NCI-H2227 (cell line): Measurements from ENCODE around the gene ABR.
"Not testable (repeated sequence)": the region's sequence is repeated elsewhere in the genome, so short reads cannot be mapped to it uniquely, and the experiment has no call there.

Experiments
- DNase-seq: peaks from one replicate; lab custom pipeline; 2025; ENCODE audit not compliant: unreplicated experiment; lab: John Stamatoyannopoulos, UW

The ABR gene

DNA sequence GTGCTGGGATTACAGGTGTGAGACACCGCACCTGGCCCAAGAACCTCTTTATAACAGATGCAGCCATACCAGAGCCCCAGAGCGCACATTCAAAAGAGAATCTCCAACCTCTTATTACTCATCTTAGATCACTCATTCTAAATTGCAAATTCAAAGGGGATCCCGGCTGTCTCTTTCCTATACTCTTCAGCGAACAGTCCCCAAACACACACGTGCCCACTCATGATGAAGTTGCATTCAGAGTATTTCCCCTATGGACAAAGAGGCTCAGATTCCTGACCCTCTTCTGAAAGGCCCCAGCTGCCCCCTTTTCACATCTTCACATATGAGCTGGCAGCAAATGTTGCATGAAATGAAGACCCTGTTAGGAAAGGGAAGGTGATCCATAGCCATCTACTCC, 22.5 kb upstream of the ABR start:
- DNase-seq: no peak

GRCh38 chr17:1201132-1201702, 21.4 kb upstream of the ABR start:
- DNase-seq: no peak

DNA sequence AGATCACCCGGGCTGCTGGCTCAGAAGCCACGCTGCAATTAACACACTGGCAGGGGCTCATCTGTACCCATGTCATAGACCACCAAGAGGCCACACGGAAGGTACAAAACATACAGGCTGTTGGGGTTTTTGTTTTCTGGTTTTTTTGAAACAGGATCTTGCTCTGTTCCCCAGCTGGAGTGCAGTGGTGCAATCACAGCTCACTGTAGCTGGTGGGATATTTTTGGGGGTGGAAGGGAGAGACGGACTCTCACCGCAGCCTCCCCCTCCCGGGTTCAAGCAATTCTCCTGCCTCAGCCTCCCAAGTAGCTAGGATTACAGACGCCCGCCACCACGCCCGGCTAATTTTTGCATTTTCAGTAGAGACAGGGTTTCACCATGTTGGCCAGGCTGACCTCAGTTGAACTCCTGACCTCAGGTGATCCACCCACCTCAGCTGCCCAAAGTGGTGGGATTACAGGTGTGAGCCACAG, 19.5 kb upstream of the ABR start:
- not testable (repeated sequence) for DNase-seq

DNA sequence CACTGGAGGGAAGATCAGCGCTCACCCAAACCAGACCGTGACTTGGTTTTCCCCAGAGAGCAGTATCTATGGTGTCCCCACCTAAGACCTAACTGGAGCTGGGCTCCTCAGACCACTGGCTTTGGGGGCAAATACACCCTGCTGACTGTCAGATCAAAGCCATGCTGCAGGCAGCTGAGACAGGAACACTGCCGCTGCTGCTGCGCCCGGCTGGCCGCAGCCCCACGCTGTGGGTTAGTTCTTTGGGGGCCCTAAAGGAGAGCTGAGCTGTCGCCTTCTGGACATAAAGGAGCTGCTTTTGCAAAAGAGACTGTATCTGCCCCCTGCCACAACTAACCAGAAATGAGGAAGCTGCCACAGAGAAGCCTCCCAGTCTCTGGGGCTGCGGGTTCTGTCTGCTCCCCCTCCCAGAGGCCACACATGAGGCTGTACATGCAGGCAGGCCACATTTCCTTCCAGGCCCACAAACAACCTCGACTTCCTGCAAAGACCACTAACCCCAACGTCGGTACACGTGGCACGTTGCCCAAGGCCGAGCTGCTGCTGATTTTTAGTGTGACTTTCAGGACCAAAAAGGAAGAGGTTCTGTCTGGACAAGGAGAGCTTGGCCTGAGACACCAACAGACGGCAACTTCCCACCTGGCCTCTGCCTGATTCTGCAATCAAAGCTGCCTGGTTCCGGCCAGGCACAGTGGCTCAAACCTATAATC, 18.2 kb upstream of the ABR start:
- DNase-seq: no peak

DNA sequence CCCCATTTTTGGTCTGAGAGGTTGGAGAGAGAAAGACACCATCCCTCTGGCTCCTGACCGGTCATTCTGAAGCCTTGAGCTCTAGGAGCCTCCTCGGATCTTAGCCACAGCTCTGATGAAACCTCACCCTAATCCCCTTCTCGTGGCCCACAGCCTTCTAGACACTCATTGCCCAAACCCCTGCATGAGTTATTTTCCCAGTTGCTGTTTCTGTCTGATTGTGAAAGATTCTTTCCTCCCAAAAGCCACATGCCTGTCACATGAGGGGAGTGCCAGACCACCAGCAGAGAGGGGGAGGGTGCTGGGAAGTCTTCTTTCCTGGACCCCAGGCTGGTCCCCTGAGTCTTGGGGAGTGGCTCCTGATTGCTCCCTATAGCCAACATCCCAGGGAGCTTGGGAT, 17.6 kb upstream of the ABR start:
- DNase-seq: no peak

GRCh38 chr17:1196946-1197345, 17.2 kb upstream of the ABR start:
- no peak for DNase-seq

DNA sequence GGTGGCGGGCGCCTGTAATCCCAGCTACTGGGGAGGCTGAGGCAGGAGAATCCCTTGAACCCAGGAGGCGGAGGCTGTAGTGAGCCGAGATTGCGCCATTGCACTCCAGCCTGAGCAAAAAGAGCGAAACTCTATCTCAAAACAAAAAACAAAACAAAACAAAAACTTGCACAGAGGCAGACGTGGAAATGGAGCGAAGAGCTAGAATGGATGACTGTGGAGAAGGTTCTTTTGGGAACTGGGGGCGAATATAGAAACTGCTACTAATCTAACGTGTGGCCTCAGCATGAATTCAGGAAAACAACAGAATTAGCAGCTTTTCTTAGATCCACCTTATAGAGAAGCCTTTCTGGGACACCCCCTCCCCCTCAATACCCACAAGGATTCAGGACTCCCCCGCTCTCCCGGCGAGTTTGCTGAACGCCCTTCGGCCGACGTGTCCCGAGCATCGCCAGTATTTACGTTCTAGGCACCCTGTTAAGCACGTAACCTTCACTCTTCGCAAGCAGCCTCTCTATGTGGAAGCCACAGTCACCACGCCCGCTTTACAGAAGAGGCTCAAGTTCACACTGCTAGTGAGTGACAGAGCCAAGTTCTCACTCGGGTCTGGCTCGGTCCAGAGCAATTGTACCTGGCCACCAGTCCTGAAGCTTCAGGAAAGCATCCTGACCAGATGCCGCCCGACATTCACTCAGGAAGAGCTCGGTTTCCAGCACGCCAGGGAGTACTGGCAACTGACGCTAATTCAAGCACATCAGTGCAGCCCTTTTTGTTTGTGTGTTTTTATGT, 13.3 kb upstream of the ABR start:
- DNase-seq: no peak

DNA sequence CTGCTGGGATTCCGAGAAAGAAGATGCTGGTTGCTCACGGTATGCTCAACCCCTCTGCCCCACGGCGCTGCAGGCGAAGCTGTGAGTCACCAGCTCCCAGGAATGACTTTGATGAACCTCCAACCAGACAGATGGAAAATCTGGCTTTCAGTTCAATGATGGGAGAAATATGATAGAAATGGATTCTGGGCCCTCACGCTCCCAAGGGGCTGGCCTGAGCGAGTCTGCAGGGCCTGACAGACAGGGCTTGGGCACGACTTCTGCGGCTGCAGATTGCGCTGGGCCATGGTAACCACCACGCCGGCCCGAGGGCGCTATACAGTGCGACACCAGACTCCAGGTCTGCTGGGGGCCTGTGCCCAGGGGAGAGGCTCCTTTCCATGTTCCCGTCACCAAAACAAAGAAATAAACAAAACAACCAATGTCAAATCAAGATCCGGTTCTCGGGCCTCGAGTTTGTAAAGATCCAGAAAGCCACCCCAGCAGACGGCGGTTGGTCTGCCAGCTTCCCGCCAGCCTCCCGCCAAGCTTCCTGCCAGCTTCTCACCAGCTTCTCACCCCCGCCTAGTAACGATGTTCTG, 11.1 kb upstream of the ABR start:
- no peak for DNase-seq

DNA sequence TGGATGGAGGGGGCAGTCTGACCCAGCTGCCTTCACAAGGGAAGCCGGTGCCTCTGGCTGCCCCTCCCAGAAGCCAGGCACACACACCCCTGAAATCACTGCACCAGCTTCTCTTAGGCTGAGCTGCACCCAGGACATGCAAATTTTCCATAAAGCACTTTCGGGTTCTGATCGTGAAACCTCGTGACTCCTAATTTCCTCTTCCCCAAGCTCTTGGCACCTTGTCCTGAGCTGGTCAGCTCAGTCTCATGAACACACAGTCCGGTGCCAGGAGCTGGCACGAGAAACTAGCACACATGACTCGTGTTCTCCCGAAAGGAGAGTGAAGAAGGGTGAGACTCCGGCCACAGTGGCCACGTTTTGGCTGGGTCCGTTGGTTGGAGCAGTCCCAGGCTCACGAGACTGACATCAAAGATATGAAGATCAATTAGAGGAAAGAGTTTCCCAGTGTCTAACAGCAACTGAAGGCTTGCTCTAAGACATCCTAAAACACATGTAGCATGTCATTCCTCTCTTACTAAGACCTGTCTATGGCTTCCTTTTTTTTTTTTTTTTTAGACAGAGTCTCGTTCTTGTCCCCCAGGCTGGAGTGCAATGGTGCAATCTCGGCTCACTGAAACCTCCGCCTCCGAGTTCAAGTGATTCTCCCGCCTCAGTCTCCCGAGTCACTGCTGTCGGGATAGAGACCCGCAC, 9.2 kb upstream of the ABR start:
- no peak for DNase-seq

DNA sequence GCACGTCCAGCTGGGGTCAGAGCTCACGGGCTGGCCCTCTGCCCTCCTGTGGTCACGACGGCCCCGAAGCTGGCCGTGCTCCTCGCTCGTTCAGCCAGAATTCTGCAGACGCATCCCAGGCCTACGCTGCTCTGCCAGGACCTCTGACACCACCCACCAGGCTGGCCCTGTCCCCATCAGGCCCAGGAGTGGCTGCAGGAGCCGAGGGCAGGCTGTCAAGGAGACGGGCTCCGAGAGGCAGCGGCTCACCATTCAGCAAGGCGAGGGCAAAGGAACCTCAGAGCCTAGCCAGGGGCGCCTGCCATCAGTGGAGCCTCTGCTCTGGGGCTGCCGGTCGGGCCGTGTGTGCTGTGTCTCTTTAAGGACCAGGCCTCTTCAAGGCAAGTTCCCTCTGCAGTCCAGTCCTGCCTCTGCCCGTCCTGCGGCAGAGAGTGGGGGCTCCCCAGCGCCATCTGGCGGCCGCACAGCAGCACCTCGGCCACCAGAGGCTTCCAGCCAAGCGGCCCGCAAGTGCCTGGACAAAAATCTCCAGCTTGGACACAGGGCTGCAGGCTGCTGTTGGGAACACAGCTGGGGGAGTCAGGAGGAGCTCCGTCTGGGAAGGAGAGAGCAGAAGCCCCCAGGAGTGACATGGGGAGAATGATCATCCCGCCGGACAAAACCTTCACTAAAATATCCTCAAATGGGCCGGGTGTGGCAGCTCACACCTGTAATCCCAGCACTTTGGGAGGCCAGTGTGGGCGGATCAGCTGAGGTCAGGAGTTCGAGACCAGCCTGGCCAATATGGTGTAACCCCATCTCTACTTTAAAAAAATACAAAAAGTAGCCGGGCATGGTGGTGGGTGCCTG, 7.4 kb upstream of the ABR start:
- DNase-seq: peak; percentile 82

DNA sequence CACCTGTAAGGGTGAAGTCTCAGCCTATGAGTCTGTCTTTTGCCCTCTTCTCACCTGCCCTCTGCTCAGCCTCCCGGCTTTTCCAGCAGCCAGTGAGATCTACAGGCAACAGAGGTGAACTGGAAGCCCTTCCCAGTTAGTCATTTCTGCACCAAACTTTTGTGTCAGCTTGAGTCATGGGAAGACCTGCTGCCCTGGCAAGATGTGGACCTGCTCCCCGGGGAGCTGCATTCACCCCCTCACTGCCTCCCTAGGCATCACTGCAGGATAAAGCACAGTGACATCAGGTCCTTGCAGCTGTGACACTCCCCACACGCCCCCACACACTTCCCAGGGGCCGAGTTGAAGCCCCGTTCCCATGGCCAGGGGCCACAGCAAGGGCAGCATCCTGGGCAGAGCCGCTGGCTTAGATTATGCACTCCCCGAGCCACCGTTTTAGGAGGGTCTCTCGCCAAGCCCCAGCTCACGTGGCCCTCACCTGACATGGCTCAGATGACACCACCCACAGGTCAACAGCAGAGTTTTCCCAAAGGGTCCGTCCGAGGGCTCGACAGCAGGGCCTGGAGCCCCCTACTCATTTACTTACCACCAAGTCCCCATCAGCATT, 6.5 kb upstream of the ABR start:
- DNase-seq: no peak

GRCh38 chr17:1183171-1183873, 3.5 kb upstream of the ABR start:
- DNase-seq: no peak

DNA sequence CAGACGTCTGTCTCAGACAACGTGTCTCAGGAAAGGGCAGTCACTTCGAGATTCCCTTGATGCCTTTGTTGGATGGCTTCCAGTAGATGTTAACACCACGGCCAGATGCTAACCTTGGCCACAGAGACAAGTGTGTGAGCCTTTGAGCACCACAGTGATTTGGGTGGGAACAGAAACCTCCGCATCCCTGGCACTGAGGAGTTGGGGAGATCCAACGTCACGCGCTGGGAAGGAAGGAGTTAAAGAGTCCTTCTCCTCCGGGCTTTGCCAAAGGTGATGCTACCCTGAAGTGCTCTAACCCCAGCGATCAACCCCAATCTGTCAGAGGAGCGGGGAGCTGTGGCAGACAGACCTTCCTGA, 3.0 kb upstream of the ABR start:
- no peak for DNase-seq

GRCh38 chr17:1181753-1182137, 2.0 kb upstream of the ABR start:
- no peak for DNase-seq

- peak; percentile 68 for DNase-seq
Measured at GRCh38 chr17:1180958-1181752, 1.4 kb upstream of the ABR start.

GRCh38 chr17:1179112-1179817, 516 bp downstream of the ABR start:
- no peak for DNase-seq

GRCh38 chr17:1177016-1177700, 2.6 kb downstream of the ABR start:
- DNase-seq: no peak
